BLaER1 treated with 17β-estradiol and CSF1 and Interleukin-3, amounts not matched to agents 10 nM and 100 nM (cell line): ENCODE data around the gene BLCAP.

Experiments used
- H3K27ac ChIP-seq, 11 experiments: shearing (Covaris generic); formaldehyde crosslinking; 2 replicates each; pipeline ENCODE4 v1.8.1; 2022
- H3K27me3 ChIP-seq, 11 experiments: shearing (Covaris generic); formaldehyde crosslinking; 2 replicates each; pipeline ENCODE4 v1.8.1; 2022
- H3K36me3 ChIP-seq, 11 experiments: shearing (Covaris generic); formaldehyde crosslinking; 2 replicates each; pipeline ENCODE4 v1.8.1; 2022
- H3K4me1 ChIP-seq, 10 experiments: shearing (Covaris generic); formaldehyde crosslinking; 2 replicates each; pipeline ENCODE4 v1.8.1; 2022
- H3K4me2 ChIP-seq, 11 experiments: shearing (Covaris generic); formaldehyde crosslinking; 2 replicates each; pipeline ENCODE4 v1.8.1; 2022
- H3K4me3 ChIP-seq, 10 experiments: shearing (Covaris generic); formaldehyde crosslinking; 2 replicates each; pipeline ENCODE4 v1.8.1; 2022
- H3K9ac ChIP-seq, 11 experiments: shearing (Covaris generic); formaldehyde crosslinking; 2 replicates each; pipeline ENCODE4 v1.8.1; 2022
- H3K9me3 ChIP-seq, 11 experiments: shearing (Covaris generic); formaldehyde crosslinking; replicated peaks in 1 of 11; 2 replicates each; pipeline ENCODE4 v1.8.1; 2022
- H4K20me1 ChIP-seq, 11 experiments: shearing (Covaris generic); formaldehyde crosslinking; 2 replicates each; pipeline ENCODE4 v1.8.1; 2022
- Cebpa-rat ChIP-seq, 11 experiments: shearing (Covaris generic); IDR thresholded peaks; 2 replicates each; pipeline ENCODE4 v1.8.1; 2022

BLCAP gene

DNA sequence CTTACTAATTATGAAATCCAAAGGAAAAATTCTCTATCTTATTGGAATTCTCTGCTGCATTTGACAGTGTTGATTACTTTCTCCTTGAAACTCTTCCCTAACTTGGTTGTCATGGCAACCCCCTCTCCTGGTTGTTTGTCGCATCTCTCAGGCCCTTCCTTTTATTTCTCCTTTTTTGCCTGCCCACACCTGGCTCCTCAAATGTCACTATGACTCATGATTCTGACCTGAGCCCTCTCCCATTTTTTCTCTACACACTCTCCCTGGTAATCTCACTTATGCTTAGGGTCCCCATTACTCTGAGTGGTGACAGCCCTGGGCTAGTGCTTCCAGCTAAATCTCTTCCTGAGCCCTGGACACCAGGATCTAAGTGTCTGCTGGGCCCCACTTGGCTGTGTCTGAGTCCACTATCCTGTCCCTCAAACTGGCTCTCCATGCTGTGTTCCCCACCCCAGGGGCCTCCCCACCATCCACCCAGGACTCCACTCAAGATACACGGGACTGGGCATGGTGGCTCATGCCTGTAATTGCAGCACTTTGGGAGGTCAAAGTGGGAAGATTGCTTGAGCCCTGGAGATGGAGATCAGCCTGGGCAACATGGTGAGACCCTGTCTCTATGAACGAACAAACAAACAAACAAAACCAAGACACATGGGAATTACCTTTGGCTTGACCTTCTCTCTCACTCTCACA, 23.1 kb downstream of the BLCAP start:
- H3K4me2 ChIP-seq: no peak overlapping the region
- H3K4me1 ChIP-seq: peaks cover 0 to 15% (median 10%) of the 10 kb centered on the region in 10 experiments; a peak in 13 of 20 replicates
- H3K36me3 ChIP-seq: peaks cover 0 to 32% (median 4%) of the 10 kb centered on the region in 11 experiments; a peak in 9 of 22 replicates
- H3K9ac ChIP-seq: no peak overlapping the region
- H4K20me1 ChIP-seq: peaks cover 0 to 60% (median 5%) of the 10 kb centered on the region in 11 experiments; a peak in 9 of 22 replicates
- H3K4me3 ChIP-seq: no peak overlapping the region
- TF ChIP-seq Cebpa-rat (IDR thresholded peaks at IDR 0.05): no peak
- H3K27ac ChIP-seq: no peak overlapping the region
- no peaks in the 10 kb centered on the region for H3K9me3 ChIP-seq
- H3K27me3 ChIP-seq: no peaks in the 10 kb centered on the region

DNA sequence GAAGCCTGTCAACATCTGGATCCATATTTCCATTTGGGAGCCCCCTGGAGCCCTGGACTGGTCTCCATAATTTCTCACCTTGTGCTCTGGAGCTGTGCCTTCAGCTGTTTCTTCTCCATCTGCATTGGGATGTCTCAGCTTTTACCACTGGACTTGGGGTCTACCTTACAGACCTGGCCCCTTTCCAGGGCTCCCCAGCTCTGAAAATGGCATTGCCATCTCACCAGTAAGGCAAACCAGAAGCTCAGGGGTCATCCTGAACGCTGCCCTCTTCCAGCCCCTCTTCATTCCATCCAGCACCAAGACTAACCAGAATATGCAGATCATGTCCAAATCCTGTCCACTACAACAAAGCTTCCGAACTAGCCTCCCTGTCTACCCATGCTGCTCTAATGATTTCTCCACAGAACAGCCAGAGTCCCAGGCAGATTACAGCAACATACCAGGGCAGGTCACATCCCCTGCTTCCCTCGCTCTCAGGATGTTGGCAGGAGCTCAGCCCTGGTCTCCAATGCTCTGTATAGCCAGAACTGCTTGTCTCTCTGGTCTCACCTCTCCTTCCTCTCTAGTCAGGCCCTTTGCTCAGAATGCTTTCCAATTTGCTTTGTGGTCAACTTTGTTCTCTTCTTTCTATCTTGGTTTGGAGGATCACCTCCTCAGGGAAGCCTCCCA, 24.3 kb downstream of the BLCAP start:
- Histone ChIP-seq H3K27ac (no peak overlapping the region), H3K4me1 (peaks cover 0 to 15% (median 10%) of the 10 kb centered on the region in 10 experiments; a peak in 13 of 20 replicates), H3K9ac (no peak overlapping the region), H3K36me3 (peaks cover 0 to 31% (median 0%) of the 10 kb centered on the region in 11 experiments; a peak in 5 of 22 replicates), H3K9me3 (no peaks in the 10 kb centered on the region), H3K4me2 (no peak overlapping the region), H3K4me3 (no peak overlapping the region), H4K20me1 (peaks cover 0 to 52% (median 0%) of the 10 kb centered on the region in 11 experiments; a peak in 8 of 22 replicates), H3K27me3 (no peaks in the 10 kb centered on the region)
- no peak for TF ChIP-seq Cebpa-rat (IDR thresholded peaks at IDR 0.05)

DNA sequence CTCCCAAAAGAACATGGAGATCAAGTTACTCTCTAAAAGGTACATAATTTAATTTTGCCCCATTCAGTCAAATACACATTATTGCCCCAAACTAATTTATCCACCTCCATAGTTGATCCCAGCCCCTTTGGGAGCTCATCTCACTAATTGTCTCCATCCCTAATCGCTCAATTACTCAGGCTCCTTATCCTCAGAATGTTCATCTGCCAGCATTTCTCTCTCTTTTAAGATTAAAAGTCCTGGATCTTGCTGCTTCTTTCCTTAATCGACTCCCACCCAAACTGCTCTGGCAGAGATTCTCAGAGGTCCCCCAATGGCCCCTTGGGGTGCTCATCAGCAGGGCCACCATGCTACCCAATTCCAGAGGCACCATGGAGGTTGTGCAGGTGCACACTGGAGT, 25.0 kb downstream of the BLCAP start:
- Histone ChIP-seq H4K20me1 (peaks cover 0 to 52% (median 0%) of the 10 kb centered on the region in 11 experiments; a peak in 8 of 22 replicates), H3K27ac (no peak overlapping the region), H3K36me3 (peaks cover 0 to 26% (median 0%) of the 10 kb centered on the region in 11 experiments; a peak in 2 of 22 replicates), H3K4me2 (no peak overlapping the region), H3K9ac (no peak overlapping the region), H3K27me3 (no peaks in the 10 kb centered on the region), H3K9me3 (no peaks in the 10 kb centered on the region), H3K4me1 (peaks cover 0 to 12% (median 7%) of the 10 kb centered on the region in 10 experiments; a peak in 13 of 20 replicates), H3K4me3 (no peak overlapping the region)
- no peak for TF ChIP-seq Cebpa-rat (IDR thresholded peaks at IDR 0.05)

DNA sequence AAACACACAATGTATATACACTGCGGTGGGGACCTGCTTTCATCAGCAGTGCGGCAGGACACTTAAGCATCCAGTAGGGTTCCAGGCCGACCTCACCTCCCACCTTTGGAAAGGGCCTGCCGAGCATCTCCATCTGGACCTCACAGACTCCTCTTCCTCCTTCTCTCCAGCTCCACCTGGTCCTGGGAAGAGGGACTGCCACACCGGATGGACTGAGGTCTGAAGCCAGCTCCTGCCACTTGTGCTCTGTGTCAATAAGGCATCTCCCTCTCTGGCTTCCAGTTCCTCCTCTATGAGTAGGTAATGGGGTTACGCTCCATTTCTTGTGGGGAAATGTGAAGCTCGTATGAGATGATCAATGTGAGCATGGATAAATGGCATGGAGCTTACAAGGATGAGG, 25.7 kb downstream of the BLCAP start:
- H4K20me1 ChIP-seq: peaks cover 0 to 45% (median 0%) of the 10 kb centered on the region in 11 experiments; a peak in 8 of 22 replicates
- no peak overlapping the region for H3K4me3 ChIP-seq
- H3K9me3 ChIP-seq: no peaks in the 10 kb centered on the region
- H3K9ac ChIP-seq: no peak overlapping the region
- H3K36me3 ChIP-seq: peaks cover 0 to 26% (median 0%) of the 10 kb centered on the region in 11 experiments; a peak in 1 of 22 replicates
- H3K4me2 ChIP-seq: no peak overlapping the region
- no peak for TF ChIP-seq Cebpa-rat (IDR thresholded peaks at IDR 0.05)
- no peaks in the 10 kb centered on the region for H3K27me3 ChIP-seq
- peaks cover 0 to 5% (median under 1%) of the 10 kb centered on the region in 10 experiments; a peak in 8 of 20 replicates for H3K4me1 ChIP-seq
- H3K27ac ChIP-seq: no peak overlapping the region

DNA sequence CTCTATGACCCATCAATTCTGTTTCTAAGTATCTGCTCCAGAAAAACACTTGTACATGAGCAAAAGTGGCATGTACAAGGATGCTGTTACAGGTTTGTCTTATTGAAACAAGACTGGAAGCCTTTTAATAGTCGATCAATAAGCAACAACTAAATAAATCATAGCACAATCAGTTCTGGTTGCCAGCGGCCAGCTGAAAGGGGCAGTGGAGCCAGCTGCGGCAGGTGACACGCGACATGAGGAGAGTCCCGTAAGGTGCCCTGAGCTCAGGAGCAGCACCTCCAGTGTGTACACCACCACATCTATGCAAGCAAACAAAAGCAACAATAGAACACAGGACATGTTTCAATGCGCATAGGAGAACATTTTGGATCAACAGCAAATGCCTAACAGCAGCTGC, 27.4 kb downstream of the BLCAP start:
- Histone ChIP-seq H3K4me3 (no peak overlapping the region), H3K27me3 (no peaks in the 10 kb centered on the region), H3K4me2 (no peak overlapping the region), H3K36me3 (peaks cover 0 to 30% (median 0%) of the 10 kb centered on the region in 11 experiments; a peak in 2 of 22 replicates), H3K27ac (no peak overlapping the region), H4K20me1 (peaks cover 0 to 33% (median 0%) of the 10 kb centered on the region in 11 experiments; a peak in 8 of 22 replicates), H3K4me1 (0 out of 20 replicates have a peak, but pooled peaks cover 0 to 5% (median 0%) of the 10 kb centered on the region in 10 experiments), H3K9me3 (no peaks in the 10 kb centered on the region), H3K9ac (no peak overlapping the region)
- TF ChIP-seq Cebpa-rat (IDR thresholded peaks at IDR 0.05): no peak

DNA sequence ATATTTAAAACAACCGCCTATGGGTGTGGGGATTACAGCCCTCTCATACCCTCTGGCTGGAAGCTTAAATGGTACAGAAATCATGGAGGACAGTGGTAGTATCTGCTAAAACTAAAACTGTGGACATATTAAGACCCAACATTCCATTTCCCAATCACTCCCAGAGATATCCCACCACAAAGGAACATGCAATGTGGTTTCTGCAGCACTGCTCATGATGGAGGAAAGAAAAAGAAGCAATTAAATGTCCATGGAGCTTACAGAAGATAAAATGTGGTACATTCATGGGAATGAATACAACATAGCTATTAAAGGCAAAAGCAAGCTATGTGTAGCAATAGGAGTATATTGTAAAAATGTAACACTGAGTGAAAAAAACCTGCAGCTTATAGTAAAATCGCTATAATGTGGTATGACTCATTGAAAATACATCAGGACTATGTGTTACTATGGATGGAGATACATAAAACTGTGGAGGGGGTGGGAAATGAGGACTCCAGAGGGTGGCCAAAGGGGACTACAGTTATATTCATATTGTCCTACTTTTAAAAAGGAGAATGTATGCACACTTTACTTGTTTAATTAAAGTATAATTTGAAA, 29.5 kb downstream of the BLCAP start:
- no peak overlapping the region for H3K27ac ChIP-seq
- no peaks in the 10 kb centered on the region for H3K27me3 ChIP-seq
- no peak for TF ChIP-seq Cebpa-rat (IDR thresholded peaks at IDR 0.05)
- no peak overlapping the region for H3K4me3 ChIP-seq
- no peak overlapping the region for H3K4me2 ChIP-seq
- no peak overlapping the region for H3K9ac ChIP-seq
- H3K4me1 ChIP-seq: peaks cover 0 to 5% (median 0%) of the 10 kb centered on the region in 10 experiments; a peak in 1 of 20 replicates
- H3K36me3 ChIP-seq: peaks cover 0 to 45% (median 0%) of the 10 kb centered on the region in 11 experiments; a peak in 5 of 22 replicates
- no peaks in the 10 kb centered on the region for H3K9me3 ChIP-seq
- peaks cover 0 to 13% (median 0%) of the 10 kb centered on the region in 11 experiments; a peak in 5 of 22 replicates for H4K20me1 ChIP-seq

DNA sequence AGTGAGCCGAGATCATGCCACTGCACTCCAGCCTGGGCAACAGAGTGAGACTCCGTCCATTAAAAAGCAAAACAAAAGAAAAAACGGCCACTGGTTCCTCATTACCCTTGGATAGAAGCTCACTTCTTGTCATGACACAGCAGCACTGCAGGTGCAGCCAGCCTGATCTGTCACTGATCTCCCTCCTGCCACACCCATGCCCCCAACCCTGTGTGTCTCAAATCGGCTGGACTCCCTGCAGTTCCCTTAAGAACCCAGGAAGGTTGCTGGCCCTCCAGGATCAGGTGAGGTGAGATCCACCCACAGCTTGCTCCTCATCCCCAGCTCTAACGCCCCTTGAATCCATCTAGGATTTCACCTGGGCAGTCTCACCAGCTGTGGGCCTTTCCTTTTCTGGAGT, 32.9 kb downstream of the BLCAP start:
- H3K27me3 ChIP-seq: no peaks in the 10 kb centered on the region
- no peak overlapping the region for H3K9ac ChIP-seq
- H3K9me3 ChIP-seq: no peaks in the 10 kb centered on the region
- peaks cover 0 to 54% (median 0%) of the 10 kb centered on the region in 11 experiments; a peak in 5 of 22 replicates for H3K36me3 ChIP-seq
- peaks cover 0 to 5% (median 0%) of the 10 kb centered on the region in 10 experiments; a peak in 1 of 20 replicates for H3K4me1 ChIP-seq
- H3K4me3 ChIP-seq: no peak overlapping the region
- TF ChIP-seq Cebpa-rat (IDR thresholded peaks at IDR 0.05): no peak
- no peak overlapping the region for H3K27ac ChIP-seq
- no peaks in the 10 kb centered on the region; a peak in 1 of 22 replicates for H4K20me1 ChIP-seq
- no peak overlapping the region for H3K4me2 ChIP-seq

DNA sequence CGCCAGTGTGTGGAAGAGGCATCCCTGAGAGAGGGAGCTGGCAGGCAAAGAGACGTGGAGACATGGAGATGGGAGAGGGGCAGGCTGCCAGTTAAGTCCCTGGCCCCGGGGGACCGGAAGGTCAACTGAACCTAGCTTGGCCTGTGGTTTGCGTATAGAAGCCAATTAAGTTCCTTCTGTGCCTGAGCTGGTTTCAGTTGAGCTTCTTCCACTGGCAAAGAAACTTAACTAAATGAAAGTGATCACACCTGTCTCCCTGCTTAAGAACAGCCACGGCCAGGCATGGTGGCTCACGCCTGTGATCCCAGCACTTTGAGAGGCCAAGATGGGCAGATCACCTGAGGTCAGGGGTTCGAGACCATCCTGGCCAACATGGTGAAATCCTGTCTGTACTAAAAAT, 33.4 kb downstream of the BLCAP start:
- peaks cover 0 to 52% (median 0%) of the 10 kb centered on the region in 11 experiments; a peak in 5 of 22 replicates for H3K36me3 ChIP-seq
- H3K4me3 ChIP-seq: no peak overlapping the region
- peaks cover 0 to 5% (median 0%) of the 10 kb centered on the region in 10 experiments; a peak in 1 of 20 replicates for H3K4me1 ChIP-seq
- no peaks in the 10 kb centered on the region for H3K27me3 ChIP-seq
- H4K20me1 ChIP-seq: no peaks in the 10 kb centered on the region; a peak in 1 of 22 replicates
- H3K27ac ChIP-seq: no peak overlapping the region
- H3K9me3 ChIP-seq: no peaks in the 10 kb centered on the region
- H3K4me2 ChIP-seq: no peak overlapping the region
- H3K9ac ChIP-seq: no peak overlapping the region
- TF ChIP-seq Cebpa-rat (IDR thresholded peaks at IDR 0.05): no peak
